ENCODE data around the gene PABPC1L2A.
"Not testable (repeated sequence)": the region's sequence is repeated elsewhere in the genome, so short reads cannot be mapped to it uniquely, and the experiment has no call there.

Gene PABPC1L2A

GRCh38 chrX:73079024-73079562 lies at the start of gene PABPC1L2A:
PABPC1L2A (minus strand) TSS chrX:73079512; CDS start chrX:73079386, 126 bp downstream.
- not testable (repeated sequence) for H3K27me3 ChIP-seq (ENCODE audit: low read depth, low read length); H2AFZ ChIP-seq (ENCODE audit: low read depth, low read length); H3K4me1 ChIP-seq (ENCODE audit: low read length); H3K4me3 ChIP-seq (ENCODE audit: low read length); H3K9me3 ChIP-seq (ENCODE audit: insufficient read depth, low read length); H4K20me1 ChIP-seq (ENCODE audit: insufficient read depth, low read length); H3K9ac ChIP-seq (ENCODE audit: low read length); H3K36me3 ChIP-seq (replicated peaks; ENCODE audit: low read depth, low read length); H3K4me2 ChIP-seq (ENCODE audit: low read length); H3K79me2 ChIP-seq (ENCODE audit: low read length); H3K27ac ChIP-seq (ENCODE audit: low read length)

DNA sequence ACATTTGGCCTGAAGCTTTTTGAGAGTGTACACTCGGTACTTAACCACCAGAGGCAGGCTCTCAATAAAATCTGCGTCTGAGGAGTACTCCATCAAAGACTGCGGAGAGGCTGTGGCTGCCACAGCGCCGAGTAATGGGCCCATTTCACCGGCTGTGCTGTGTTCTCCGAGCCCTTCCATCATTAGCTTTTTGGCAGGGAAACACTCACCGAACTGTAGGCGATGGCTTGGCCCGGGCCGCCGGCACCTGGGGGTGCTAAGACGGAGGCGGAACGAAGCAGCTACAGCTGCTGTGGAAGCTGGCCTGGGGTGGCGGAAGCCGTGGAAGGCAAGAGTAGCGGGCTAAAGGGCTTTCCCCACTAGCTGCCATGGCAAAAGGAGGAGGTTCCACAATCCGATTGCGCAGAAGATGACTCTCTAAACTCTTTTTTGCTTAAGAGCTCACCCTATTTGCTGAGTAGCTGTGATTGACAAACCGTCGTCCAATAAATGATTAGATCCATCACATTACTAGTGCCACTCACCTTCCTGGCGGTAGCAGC lies 48.5 kb upstream of the PABPC1L2A start:
- H3K9ac ChIP-seq (ENCODE audit: low read length): no peak overlapping the region
- no peak overlapping the region for H3K4me2 ChIP-seq (ENCODE audit: low read length)
- no peaks in the 10 kb centered on the region for H3K27me3 ChIP-seq (ENCODE audit: low read depth, low read length)
- no peaks in the 10 kb centered on the region for H3K36me3 ChIP-seq (replicated peaks; ENCODE audit: low read depth, low read length)
- H4K20me1 ChIP-seq (ENCODE audit: insufficient read depth, low read length): no peaks in the 10 kb centered on the region
- no peaks in the 10 kb centered on the region for H3K4me1 ChIP-seq (ENCODE audit: low read length)
- H3K79me2 ChIP-seq (ENCODE audit: low read length): no peaks in the 10 kb centered on the region
- no peak overlapping the region for H3K4me3 ChIP-seq (ENCODE audit: low read length)
- TF ChIP-seq, protein P1, sequence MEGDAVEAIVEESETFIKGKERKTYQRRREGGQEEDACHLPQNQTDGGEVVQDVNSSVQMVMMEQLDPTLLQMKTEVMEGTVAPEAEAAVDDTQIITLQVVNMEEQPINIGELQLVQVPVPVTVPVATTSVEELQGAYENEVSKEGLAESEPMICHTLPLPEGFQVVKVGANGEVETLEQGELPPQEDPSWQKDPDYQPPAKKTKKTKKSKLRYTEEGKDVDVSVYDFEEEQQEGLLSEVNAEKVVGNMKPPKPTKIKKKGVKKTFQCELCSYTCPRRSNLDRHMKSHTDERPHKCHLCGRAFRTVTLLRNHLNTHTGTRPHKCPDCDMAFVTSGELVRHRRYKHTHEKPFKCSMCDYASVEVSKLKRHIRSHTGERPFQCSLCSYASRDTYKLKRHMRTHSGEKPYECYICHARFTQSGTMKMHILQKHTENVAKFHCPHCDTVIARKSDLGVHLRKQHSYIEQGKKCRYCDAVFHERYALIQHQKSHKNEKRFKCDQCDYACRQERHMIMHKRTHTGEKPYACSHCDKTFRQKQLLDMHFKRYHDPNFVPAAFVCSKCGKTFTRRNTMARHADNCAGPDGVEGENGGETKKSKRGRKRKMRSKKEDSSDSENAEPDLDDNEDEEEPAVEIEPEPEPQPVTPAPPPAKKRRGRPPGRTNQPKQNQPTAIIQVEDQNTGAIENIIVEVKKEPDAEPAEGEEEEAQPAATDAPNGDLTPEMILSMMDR (IDR thresholded peaks at IDR 0.05; ENCODE audit: low read depth, low read length): no peak
- no peak for TF ChIP-seq EZH2phosphoT487 (IDR thresholded peaks at IDR 0.05; ENCODE audit: low read depth)
- no peaks in the 10 kb centered on the region for H3K9me3 ChIP-seq (ENCODE audit: insufficient read depth, low read length)
- H2AFZ ChIP-seq (ENCODE audit: low read depth, low read length): no peak overlapping the region
- no peak overlapping the region for H3K27ac ChIP-seq (ENCODE audit: low read length)

DNA sequence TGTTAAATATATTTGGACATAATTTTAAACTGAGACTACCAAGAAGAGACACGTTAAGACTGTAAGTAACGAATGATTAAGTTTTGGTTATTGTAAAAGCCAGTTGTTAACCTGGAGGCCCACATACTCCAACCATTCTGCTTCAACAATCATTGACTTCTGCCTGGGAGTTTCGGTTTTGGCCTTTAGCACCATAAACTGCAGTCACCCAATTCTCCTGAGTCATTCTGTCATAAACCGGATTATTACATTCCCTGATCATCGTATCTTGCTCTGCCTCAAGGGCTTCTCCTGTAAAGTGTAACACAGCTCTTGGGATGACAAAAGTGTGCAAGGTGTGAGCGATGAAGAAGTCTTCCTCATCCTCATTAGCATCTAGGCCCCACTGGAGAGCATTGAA lies 46.9 kb upstream of the PABPC1L2A start:
- no peaks in the 10 kb centered on the region for H3K9me3 ChIP-seq (ENCODE audit: insufficient read depth, low read length)
- no peak overlapping the region for H3K4me2 ChIP-seq (ENCODE audit: low read length)
- no peak overlapping the region for H3K27ac ChIP-seq (ENCODE audit: low read length)
- no peaks in the 10 kb centered on the region for H3K79me2 ChIP-seq (ENCODE audit: low read length)
- no peak overlapping the region for H2AFZ ChIP-seq (ENCODE audit: low read depth, low read length)
- no peak for TF ChIP-seq EZH2phosphoT487 (IDR thresholded peaks at IDR 0.05; ENCODE audit: low read depth)
- TF ChIP-seq, protein P1 (IDR thresholded peaks at IDR 0.05; ENCODE audit: low read depth, low read length): no peak
- H4K20me1 ChIP-seq (ENCODE audit: insufficient read depth, low read length): no peaks in the 10 kb centered on the region
- H3K36me3 ChIP-seq (replicated peaks; ENCODE audit: low read depth, low read length): no peaks in the 10 kb centered on the region
- no peak overlapping the region for H3K4me3 ChIP-seq (ENCODE audit: low read length)
- no peaks in the 10 kb centered on the region for H3K27me3 ChIP-seq (ENCODE audit: low read depth, low read length)
- H3K9ac ChIP-seq (ENCODE audit: low read length): no peak overlapping the region
- no peaks in the 10 kb centered on the region for H3K4me1 ChIP-seq (ENCODE audit: low read length)

- not testable (repeated sequence) for H3K4me3 ChIP-seq (ENCODE audit: low read length); H3K4me2 ChIP-seq (ENCODE audit: low read length); H3K36me3 ChIP-seq (replicated peaks; ENCODE audit: low read depth, low read length); H3K9ac ChIP-seq (ENCODE audit: low read length); H3K9me3 ChIP-seq (ENCODE audit: insufficient read depth, low read length); H2AFZ ChIP-seq (ENCODE audit: low read depth, low read length); H4K20me1 ChIP-seq (ENCODE audit: insufficient read depth, low read length); H3K27me3 ChIP-seq (ENCODE audit: low read depth, low read length); H3K27ac ChIP-seq (ENCODE audit: low read length); H3K79me2 ChIP-seq (ENCODE audit: low read length); H3K4me1 ChIP-seq (ENCODE audit: low read length)
Measured at GRCh38 chrX:73099505-73099904, 20.2 kb upstream of the PABPC1L2A start.

DNA sequence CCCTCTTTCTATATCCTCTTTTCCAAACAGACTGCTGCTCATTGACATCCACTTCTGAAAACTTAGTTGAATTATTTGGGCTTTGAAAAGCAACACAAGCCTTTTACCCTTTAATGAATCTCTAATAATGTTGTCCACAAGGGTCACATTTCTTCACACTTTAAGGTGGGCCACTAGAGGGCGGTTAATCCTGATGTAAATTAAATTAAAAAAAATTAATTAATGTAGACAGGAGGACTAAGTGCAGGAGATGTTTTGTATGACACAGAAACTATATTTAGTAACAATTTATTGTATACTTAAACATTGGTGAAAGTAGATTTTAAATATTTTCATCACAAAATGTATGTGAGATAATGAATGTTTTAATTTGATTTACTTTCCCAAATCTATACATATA lies 7.5 kb upstream of the PABPC1L2A start:
- not testable (repeated sequence) for H2AFZ ChIP-seq (ENCODE audit: low read depth, low read length); H3K4me3 ChIP-seq (ENCODE audit: low read length); H3K36me3 ChIP-seq (replicated peaks; ENCODE audit: low read depth, low read length); H3K4me1 ChIP-seq (ENCODE audit: low read length); H3K27me3 ChIP-seq (ENCODE audit: low read depth, low read length); H3K9ac ChIP-seq (ENCODE audit: low read length); H4K20me1 ChIP-seq (ENCODE audit: insufficient read depth, low read length); H3K79me2 ChIP-seq (ENCODE audit: low read length); H3K9me3 ChIP-seq (ENCODE audit: insufficient read depth, low read length); H3K4me2 ChIP-seq (ENCODE audit: low read length); H3K27ac ChIP-seq (ENCODE audit: low read length)
- TF ChIP-seq, protein P1 (IDR thresholded peaks at IDR 0.05; ENCODE audit: low read depth, low read length): peak; percentile 12; the same call in 1 of the 2 replicates

DNA sequence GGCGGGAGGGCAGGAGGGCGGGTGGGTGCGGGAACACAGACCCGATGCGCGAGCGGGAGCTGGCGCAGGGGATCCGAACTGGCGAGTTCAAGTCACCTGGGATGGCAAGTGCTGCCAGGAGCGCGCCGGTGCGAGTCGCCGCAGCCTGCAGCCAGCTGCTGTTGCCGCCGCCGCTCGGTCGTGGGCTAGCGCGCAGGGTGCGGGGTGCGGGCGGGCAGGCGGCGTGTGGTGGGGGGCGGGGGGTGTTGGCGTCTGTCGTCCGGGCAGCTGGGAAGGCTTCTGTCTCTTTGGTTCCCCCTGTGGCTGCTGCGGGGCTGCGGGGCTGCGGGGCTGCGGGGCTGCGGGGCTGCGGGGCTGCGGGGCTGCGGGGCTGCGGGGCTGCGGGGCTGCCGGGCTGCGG lies 572 bp upstream of the PABPC1L2A start:
- not testable (repeated sequence) for H2AFZ ChIP-seq (ENCODE audit: low read depth, low read length); H3K9ac ChIP-seq (ENCODE audit: low read length); H3K4me2 ChIP-seq (ENCODE audit: low read length); H3K27ac ChIP-seq (ENCODE audit: low read length); H3K4me1 ChIP-seq (ENCODE audit: low read length); H3K79me2 ChIP-seq (ENCODE audit: low read length); H3K4me3 ChIP-seq (ENCODE audit: low read length); H3K9me3 ChIP-seq (ENCODE audit: insufficient read depth, low read length); H4K20me1 ChIP-seq (ENCODE audit: insufficient read depth, low read length); H3K27me3 ChIP-seq (ENCODE audit: low read depth, low read length); H3K36me3 ChIP-seq (replicated peaks; ENCODE audit: low read depth, low read length)

- not testable (repeated sequence) for H3K4me3 ChIP-seq (ENCODE audit: low read length); H2AFZ ChIP-seq (ENCODE audit: low read depth, low read length)
Measured at GRCh38 chrX:73078597-73078996, 715 bp downstream of the PABPC1L2A start.

More at GRCh38 chrX:73078597-73078996, 715 bp downstream of the PABPC1L2A start:
- not testable (repeated sequence) for H3K4me1 ChIP-seq (ENCODE audit: low read length); H4K20me1 ChIP-seq (ENCODE audit: insufficient read depth, low read length); H3K9me3 ChIP-seq (ENCODE audit: insufficient read depth, low read length); H3K27me3 ChIP-seq (ENCODE audit: low read depth, low read length); H3K9ac ChIP-seq (ENCODE audit: low read length); H3K79me2 ChIP-seq (ENCODE audit: low read length); H3K27ac ChIP-seq (ENCODE audit: low read length); H3K36me3 ChIP-seq (replicated peaks; ENCODE audit: low read depth, low read length); H3K4me2 ChIP-seq (ENCODE audit: low read length)

Measured in OCI-LY3 (cell line).